Measurements from ENCODE around the gene DNAJC25. TPM values are rescaled to one million over a fixed set of nuclear protein-coding genes. Genes with fewer than 3 reads are reported as not detected.
A peak's percentile ranks its signal among the peaks of the same experiment; 100 is the strongest.

DNAJC25 gene
- total RNA-seq, 2 donors from 2014 or later = 5.3 to 8.7 TPM

- Histone ChIP-seq H3K4me1 (no peaks in the 10 kb centered on the region), H3K9me3 (no peaks in the 10 kb centered on the region), H3K4me3 (no peak overlapping the region), H3K27me3 (no peaks in the 10 kb centered on the region), H3K27ac (no peak overlapping the region), H3K36me3 (peaks cover 5% of the 10 kb centered on the region)
- TF ChIP-seq, protein P1, sequence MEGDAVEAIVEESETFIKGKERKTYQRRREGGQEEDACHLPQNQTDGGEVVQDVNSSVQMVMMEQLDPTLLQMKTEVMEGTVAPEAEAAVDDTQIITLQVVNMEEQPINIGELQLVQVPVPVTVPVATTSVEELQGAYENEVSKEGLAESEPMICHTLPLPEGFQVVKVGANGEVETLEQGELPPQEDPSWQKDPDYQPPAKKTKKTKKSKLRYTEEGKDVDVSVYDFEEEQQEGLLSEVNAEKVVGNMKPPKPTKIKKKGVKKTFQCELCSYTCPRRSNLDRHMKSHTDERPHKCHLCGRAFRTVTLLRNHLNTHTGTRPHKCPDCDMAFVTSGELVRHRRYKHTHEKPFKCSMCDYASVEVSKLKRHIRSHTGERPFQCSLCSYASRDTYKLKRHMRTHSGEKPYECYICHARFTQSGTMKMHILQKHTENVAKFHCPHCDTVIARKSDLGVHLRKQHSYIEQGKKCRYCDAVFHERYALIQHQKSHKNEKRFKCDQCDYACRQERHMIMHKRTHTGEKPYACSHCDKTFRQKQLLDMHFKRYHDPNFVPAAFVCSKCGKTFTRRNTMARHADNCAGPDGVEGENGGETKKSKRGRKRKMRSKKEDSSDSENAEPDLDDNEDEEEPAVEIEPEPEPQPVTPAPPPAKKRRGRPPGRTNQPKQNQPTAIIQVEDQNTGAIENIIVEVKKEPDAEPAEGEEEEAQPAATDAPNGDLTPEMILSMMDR (IDR thresholded peaks at IDR 0.05) = no peak
- no peak for DNase-seq (ENCODE audit: low spot score)
Measured at GRCh38 chr9:111676116-111676515, 45.0 kb downstream of the DNAJC25 start.

DNA sequence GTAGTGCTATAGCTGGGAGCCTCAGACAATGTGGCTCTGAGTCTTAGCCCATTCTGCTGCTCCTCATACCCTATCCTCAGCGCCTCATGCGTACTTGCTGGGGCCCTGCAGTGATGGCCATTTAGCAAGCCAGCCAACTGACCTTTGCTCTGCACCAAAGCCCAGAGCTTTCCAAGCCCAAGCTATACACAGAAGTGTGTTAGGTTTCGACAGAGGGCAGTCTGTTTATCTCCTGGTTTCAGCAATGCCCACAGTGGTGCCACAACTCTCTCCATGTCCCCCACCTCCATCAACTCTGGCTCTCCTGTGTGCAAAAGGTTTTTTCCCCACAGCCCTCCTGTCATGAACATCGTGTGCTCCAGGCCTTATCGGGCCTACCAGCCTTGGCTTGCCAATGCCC lies 47.2 kb downstream of the DNAJC25 start:
- no peak for DNase-seq (ENCODE audit: low spot score)
- H3K4me1 ChIP-seq = no peaks in the 10 kb centered on the region
- TF ChIP-seq, protein P1 (IDR thresholded peaks at IDR 0.05) = no peak

DNA sequence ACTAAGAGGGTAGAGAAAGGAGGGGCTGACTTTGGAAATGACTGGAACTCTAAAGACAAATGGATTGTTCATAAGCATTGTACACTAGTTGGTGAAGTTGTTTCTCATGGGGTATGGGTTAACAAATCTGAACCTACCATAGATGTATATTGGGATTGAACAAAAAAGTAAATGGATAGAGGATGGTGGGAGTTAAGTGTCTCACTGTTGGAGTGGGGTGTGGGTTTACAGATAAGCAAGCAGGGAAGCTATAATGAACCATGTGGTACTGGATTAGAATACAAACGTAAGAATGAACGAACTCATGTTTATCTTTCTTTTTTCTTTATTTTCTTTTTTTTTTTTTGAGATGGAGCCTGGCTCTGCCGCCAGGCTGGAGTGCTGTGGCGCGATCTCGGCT lies 48.1 kb downstream of the DNAJC25 start:
- H3K36me3 ChIP-seq = peaks cover 4% of the 10 kb centered on the region
- TF ChIP-seq, protein P1 (IDR thresholded peaks at IDR 0.05) = no peak
- no peak for DNase-seq (ENCODE audit: low spot score)

More for the DNA sequence above, 47.2 kb downstream of the DNAJC25 start:
- Histone ChIP-seq H3K27me3 (no peaks in the 10 kb centered on the region), H3K4me3 (no peak overlapping the region), H3K36me3 (peaks cover 4% of the 10 kb centered on the region), H3K27ac (no peak overlapping the region), H3K9me3 (no peaks in the 10 kb centered on the region)

DNA sequence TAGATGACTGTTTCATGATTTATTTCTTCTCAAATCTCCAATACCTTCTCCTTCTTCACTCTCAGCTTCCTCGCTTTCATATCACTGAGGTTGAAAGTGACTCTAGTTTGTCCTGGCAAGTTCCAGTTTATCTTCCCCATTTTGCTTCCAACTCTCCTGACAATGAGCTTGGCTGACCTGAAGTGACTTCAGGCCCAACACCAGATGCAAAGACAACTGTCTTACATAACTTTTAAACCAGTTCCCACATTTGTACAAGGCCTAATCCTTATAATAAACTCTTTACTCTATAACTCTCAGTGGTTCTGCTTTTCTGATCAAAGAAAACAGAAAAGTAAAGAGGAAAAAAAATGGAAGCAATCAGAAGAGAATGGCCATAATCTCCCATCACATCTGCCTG lies 52.3 kb downstream of the DNAJC25 start:
- no peaks in the 10 kb centered on the region for H3K27me3 ChIP-seq
- H3K4me1 ChIP-seq = no peaks in the 10 kb centered on the region
- H3K36me3 ChIP-seq = peaks cover 4% of the 10 kb centered on the region
- TF ChIP-seq, protein P1 (IDR thresholded peaks at IDR 0.05) = no peak
- no peaks in the 10 kb centered on the region for H3K9me3 ChIP-seq
- no peak overlapping the region for H3K4me3 ChIP-seq
- H3K27ac ChIP-seq = no peak overlapping the region
- DNase-seq (ENCODE audit: low spot score) = no peak

More for the DNA sequence above, 48.1 kb downstream of the DNAJC25 start:
- Histone ChIP-seq H3K9me3 (no peaks in the 10 kb centered on the region), H3K27me3 (no peaks in the 10 kb centered on the region), H3K4me3 (no peak overlapping the region), H3K4me1 (no peaks in the 10 kb centered on the region), H3K27ac (no peak overlapping the region)

DNA sequence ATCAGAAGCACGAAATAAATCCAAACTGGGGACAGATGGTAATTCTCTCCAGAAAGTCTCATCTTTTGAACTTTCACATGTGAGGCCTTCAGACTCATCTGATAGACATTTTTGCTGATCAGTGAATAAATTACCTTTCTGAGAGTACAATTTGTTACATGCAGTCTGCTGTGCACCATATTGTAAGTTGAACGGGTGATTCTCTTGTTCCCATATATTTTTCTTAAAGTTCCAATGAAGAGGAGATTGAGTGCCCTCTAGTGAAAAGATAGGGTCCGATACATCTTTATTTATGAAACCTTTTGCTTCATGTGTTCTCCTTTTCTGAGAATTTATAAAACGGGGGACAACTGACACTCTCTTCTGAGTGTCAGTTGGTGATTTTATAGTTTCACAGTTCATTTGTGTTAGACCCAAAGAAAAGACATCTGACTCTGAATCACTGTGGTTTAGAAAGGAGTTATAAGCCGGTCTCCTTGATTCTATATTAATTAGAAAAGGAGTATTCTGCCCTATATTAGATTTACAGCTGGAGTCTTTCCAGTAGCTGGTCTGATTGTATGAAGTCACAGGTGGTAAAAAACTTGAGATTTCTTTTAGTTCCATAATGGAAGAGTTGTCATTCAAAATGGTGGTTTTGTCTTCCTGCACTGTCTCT lies 60.7 kb downstream of the DNAJC25 start:
- Histone ChIP-seq H3K36me3 (no peaks in the 10 kb centered on the region), H3K9me3 (no peaks in the 10 kb centered on the region), H3K4me1 (no peaks in the 10 kb centered on the region), H3K27ac (no peak overlapping the region), H3K27me3 (no peaks in the 10 kb centered on the region), H3K4me3 (no peak overlapping the region)
- DNase-seq (ENCODE audit: low spot score) = no peak
- TF ChIP-seq, protein P1 (IDR thresholded peaks at IDR 0.05) = peak in 1 of 2 donors; percentile 39

DNA sequence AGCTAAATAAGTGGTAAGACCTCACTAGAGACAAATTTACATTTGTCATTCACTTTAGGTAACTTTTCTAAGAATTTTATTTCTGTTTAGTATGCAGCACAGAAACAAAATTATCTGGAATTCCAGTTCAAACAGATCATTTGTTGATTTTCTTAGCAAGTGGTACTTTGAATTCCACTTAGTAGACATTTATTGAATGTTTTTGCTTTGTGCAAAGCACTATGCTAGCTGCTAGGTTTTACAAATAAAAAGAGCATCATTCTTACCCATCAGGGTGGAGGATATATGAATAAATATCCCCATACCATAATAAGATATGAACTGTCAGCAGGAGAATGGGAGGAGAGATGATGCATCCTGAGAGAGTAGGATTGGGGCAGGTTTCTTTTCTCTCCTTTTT lies 65.7 kb downstream of the DNAJC25 start:
- Histone ChIP-seq H3K4me1 (no peaks in the 10 kb centered on the region), H3K4me3 (no peak overlapping the region), H3K9me3 (no peaks in the 10 kb centered on the region), H3K36me3 (no peaks in the 10 kb centered on the region), H3K27me3 (no peaks in the 10 kb centered on the region), H3K27ac (no peak overlapping the region)
- no peak for DNase-seq (ENCODE audit: low spot score)
- TF ChIP-seq, protein P1 (IDR thresholded peaks at IDR 0.05) = no peak

Measured in right atrium auricular region (tissue), 2 donors.